HG03159 (cell line): ENCODE measurements around the gene PLK3.
A peak's percentile ranks its signal among the peaks of the same experiment; 100 is the strongest.
"Not testable (repeated sequence)": the region's sequence is repeated elsewhere in the genome, so short reads cannot be mapped to it uniquely, and the experiment has no call there.

ENCODE experiments used
- ATAC-seq: cut with Tn5 transposase; IDR thresholded peaks from one replicate; pipeline ENCODE4 v1.9.1; 2021; ENCODE audit warnings: mild to moderate bottlenecking, moderate library complexity; ENCODE audit not compliant: unreplicated experiment

PLK3 gene

GRCh38 chr1:44786841-44787426 is 13.2 kb upstream of the PLK3 start:
- no peak for ATAC-seq

- no peak for ATAC-seq
Observed at GRCh38 chr1:44787506-44787905, 12.7 kb upstream of the PLK3 start.

GRCh38 chr1:44788120-44788860 is 11.9 kb upstream of the PLK3 start, which contains the start of gene BEST4:
Gene BEST4 (minus strand): TSS chr1:44788170. CDS start chr1:44787705, 465 bp downstream.
- ATAC-seq: no peak

- no peak for ATAC-seq
Observed at GRCh38 chr1:44790968-44791801, 9.0 kb upstream of the PLK3 start.

GRCh38 chr1:44792736-44793502 is 7.3 kb upstream of the PLK3 start:
- ATAC-seq: no peak

- ATAC-seq: not testable (repeated sequence)
Observed at GRCh38 chr1:44797886-44798285, 2.3 kb upstream of the PLK3 start.

GRCh38 chr1:44798481-44799365 is 1.5 kb upstream of the PLK3 start:
- no peak for ATAC-seq

- ATAC-seq: no peak
Observed at GRCh38 chr1:44801491-44802305, 1.5 kb downstream of the PLK3 start.

GRCh38 chr1:44802306-44803061 is 2.3 kb downstream of the PLK3 start:
- ATAC-seq: no peak

- no peak for ATAC-seq
Observed at GRCh38 chr1:44803062-44803311, 2.8 kb downstream of the PLK3 start.

GRCh38 chr1:44803312-44804095 is 3.3 kb downstream of the PLK3 start:
- ATAC-seq: no peak

- no peak for ATAC-seq
Observed at GRCh38 chr1:44805311-44806024, 5.3 kb downstream of the PLK3 start.

GRCh38 chr1:44806025-44806703 is 6.0 kb downstream of the PLK3 start:
- ATAC-seq: no peak

GRCh38 chr1:44806704-44807363 is 6.7 kb downstream of the PLK3 start, which contains the start of gene DYNLT4:
Gene DYNLT4 (minus strand): TSS chr1:44807351. CDS start chr1:44806668, 683 bp downstream.
- ATAC-seq: no peak

- ATAC-seq: peak; percentile 40
Observed at GRCh38 chr1:44807364-44808062, 7.3 kb downstream of the PLK3 start.
